ENCODE results near the gene IL20. TPM values are rescaled to one million over a fixed set of nuclear protein-coding genes. Genes with fewer than 3 reads are reported as not detected.

The IL20 gene
- total and polyA plus RNA-seq, 2 experiments from 2014 or later, result not detected

DNA sequence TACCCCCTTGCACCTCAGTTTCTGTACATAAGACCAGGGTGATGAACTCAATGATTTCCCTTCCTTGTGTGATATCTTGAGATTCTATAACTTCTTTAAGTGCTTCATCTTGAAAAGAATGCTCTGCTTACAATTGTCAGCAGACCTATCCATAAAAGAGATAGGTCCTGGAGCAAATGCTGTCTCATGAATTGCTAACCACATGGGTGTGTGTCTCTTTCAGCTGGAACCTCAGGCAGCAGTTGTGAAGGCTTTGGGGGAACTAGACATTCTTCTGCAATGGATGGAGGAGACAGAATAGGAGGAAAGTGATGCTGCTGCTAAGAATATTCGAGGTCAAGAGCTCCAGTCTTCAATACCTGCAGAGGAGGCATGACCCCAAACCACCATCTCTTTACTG lies 2.8 kb downstream of the IL20 start:
- DNase-seq (ENCODE audit: low read depth in 1 of 2, low spot score in 1 of 2), result no peak
- Histone ChIP-seq H3K27ac (no peak overlapping the region), H3K4me3 (no peak overlapping the region), H3K9me3 (ENCODE audit: low read depth) (no peaks in the 10 kb centered on the region), H3K4me1 (ENCODE audit: low read depth) (no peaks in the 10 kb centered on the region), H3K27me3 (peaks cover 24% of the 10 kb centered on the region), H3K36me3 (no peaks in the 10 kb centered on the region)
- TF ChIP-seq, protein P1, sequence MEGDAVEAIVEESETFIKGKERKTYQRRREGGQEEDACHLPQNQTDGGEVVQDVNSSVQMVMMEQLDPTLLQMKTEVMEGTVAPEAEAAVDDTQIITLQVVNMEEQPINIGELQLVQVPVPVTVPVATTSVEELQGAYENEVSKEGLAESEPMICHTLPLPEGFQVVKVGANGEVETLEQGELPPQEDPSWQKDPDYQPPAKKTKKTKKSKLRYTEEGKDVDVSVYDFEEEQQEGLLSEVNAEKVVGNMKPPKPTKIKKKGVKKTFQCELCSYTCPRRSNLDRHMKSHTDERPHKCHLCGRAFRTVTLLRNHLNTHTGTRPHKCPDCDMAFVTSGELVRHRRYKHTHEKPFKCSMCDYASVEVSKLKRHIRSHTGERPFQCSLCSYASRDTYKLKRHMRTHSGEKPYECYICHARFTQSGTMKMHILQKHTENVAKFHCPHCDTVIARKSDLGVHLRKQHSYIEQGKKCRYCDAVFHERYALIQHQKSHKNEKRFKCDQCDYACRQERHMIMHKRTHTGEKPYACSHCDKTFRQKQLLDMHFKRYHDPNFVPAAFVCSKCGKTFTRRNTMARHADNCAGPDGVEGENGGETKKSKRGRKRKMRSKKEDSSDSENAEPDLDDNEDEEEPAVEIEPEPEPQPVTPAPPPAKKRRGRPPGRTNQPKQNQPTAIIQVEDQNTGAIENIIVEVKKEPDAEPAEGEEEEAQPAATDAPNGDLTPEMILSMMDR (IDR thresholded peaks at IDR 0.05; ENCODE audit: low read depth, low read length), result no peak

- H3K4me1 ChIP-seq (ENCODE audit: low read depth), result no peaks in the 10 kb centered on the region
- TF ChIP-seq, protein P1 (IDR thresholded peaks at IDR 0.05; ENCODE audit: low read depth, low read length), result no peak
Observed at GRCh38 chr1:206872139-206872538, 6.7 kb downstream of the IL20 start.

DNA sequence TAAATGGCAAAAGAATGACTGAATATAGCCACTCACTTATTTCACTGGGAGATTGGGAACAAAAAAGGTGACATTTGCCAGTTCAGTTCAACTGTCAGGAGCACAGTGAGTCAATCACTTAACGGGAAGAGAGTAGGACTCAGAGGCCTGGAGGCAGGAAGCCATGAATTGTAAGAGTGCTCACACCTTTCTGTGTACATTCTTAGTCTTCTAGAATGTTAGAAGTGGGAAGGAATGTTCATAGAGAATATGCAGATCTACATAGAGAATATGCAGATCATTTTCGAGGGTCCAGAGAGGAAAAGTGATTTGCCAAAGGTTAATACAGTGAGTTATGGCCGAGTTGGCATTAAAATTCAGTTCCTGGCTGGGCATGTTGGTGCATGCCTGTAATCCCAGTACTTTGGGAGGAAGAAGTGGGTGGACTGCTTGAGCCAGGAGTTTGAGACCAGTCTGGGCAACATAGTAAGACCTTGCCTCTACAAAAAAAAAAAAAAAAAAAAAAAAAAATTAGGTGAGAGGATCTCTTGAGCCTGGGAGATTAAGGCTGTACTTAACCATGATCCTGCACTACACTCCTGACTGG lies 8.3 kb downstream of the IL20 start:
- no peak overlapping the region for H3K27ac ChIP-seq
- no peak for DNase-seq (ENCODE audit: low read depth in 1 of 2, low spot score in 1 of 2)
- H3K4me1 ChIP-seq (ENCODE audit: low read depth), result no peaks in the 10 kb centered on the region
- no peak overlapping the region for H3K4me3 ChIP-seq
- H3K36me3 ChIP-seq, result no peaks in the 10 kb centered on the region
- peaks cover 4% of the 10 kb centered on the region for H3K9me3 ChIP-seq (ENCODE audit: low read depth)
- TF ChIP-seq, protein P1 (IDR thresholded peaks at IDR 0.05; ENCODE audit: low read depth, low read length), result no peak
- no peaks in the 10 kb centered on the region for H3K27me3 ChIP-seq

More at GRCh38 chr1:206872139-206872538, 6.7 kb downstream of the IL20 start:
- DNase-seq (ENCODE audit: low read depth in 1 of 2, low spot score in 1 of 2), result peak in 1 of 2 donors; percentile 5
- H3K27ac ChIP-seq, result no peak overlapping the region
- H3K4me3 ChIP-seq, result no peak overlapping the region
- H3K27me3 ChIP-seq, result peaks cover 7% of the 10 kb centered on the region
- H3K36me3 ChIP-seq, result no peaks in the 10 kb centered on the region
- no peaks in the 10 kb centered on the region for H3K9me3 ChIP-seq (ENCODE audit: low read depth)

DNA sequence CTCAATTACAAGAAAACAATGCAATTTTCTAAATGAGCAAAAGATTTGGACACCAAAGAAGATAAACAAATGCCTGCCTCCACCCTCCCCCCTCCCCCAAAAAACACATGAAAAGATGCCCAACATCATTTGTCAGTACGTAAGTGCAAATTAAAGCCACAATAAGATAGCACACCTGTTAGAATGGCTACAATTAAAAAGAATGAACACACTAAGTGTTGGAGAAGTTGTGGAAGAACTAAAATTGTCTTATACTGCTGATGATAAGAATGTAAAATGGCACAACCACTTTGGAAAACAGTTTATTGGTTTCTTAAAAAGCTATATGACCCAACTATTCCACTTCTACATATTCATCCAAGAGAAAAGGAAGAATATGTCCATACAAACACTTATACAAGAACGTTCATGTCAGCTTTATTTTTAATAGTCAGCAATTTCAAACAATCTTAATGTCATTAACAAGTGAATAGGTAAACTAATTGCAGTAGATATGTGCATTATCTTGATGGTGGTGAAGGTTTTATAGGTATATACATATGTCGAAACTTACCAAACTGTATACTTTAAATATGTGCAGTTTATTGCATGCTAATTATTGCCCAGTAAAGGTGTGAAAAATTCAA lies 10.4 kb downstream of the IL20 start:
- no peaks in the 10 kb centered on the region for H3K27me3 ChIP-seq
- H3K4me3 ChIP-seq, result no peak overlapping the region
- TF ChIP-seq, protein P1 (IDR thresholded peaks at IDR 0.05; ENCODE audit: low read depth, low read length), result no peak
- H3K9me3 ChIP-seq (ENCODE audit: low read depth), result peaks cover 4% of the 10 kb centered on the region
- no peak for DNase-seq (ENCODE audit: low read depth in 1 of 2, low spot score in 1 of 2)
- H3K27ac ChIP-seq, result no peak overlapping the region
- H3K36me3 ChIP-seq, result no peaks in the 10 kb centered on the region
- no peaks in the 10 kb centered on the region for H3K4me1 ChIP-seq (ENCODE audit: low read depth)

GRCh38 chr1:206878456-206878855 lies 13.0 kb downstream of the IL20 start:
- TF ChIP-seq, protein P1 (IDR thresholded peaks at IDR 0.05; ENCODE audit: low read depth, low read length), result peak; percentile 6
- no peak for DNase-seq (ENCODE audit: low read depth in 1 of 2, low spot score in 1 of 2)
- Histone ChIP-seq H3K27me3 (no peaks in the 10 kb centered on the region), H3K4me3 (no peak overlapping the region), H3K4me1 (ENCODE audit: low read depth) (no peaks in the 10 kb centered on the region), H3K9me3 (ENCODE audit: low read depth) (peaks cover 4% of the 10 kb centered on the region), H3K36me3 (no peaks in the 10 kb centered on the region), H3K27ac (no peak overlapping the region)

All from cardiac muscle cell (in vitro differentiated cells and primary cell).